Measurements from ENCODE around the gene CEP97.
A peak's percentile ranks its signal among the peaks of the same experiment; 100 is the strongest.
"Not testable (repeated sequence)": the region's sequence is repeated elsewhere in the genome, so short reads cannot be mapped to it uniquely, and the experiment has no call there.

CEP97 gene

DNA sequence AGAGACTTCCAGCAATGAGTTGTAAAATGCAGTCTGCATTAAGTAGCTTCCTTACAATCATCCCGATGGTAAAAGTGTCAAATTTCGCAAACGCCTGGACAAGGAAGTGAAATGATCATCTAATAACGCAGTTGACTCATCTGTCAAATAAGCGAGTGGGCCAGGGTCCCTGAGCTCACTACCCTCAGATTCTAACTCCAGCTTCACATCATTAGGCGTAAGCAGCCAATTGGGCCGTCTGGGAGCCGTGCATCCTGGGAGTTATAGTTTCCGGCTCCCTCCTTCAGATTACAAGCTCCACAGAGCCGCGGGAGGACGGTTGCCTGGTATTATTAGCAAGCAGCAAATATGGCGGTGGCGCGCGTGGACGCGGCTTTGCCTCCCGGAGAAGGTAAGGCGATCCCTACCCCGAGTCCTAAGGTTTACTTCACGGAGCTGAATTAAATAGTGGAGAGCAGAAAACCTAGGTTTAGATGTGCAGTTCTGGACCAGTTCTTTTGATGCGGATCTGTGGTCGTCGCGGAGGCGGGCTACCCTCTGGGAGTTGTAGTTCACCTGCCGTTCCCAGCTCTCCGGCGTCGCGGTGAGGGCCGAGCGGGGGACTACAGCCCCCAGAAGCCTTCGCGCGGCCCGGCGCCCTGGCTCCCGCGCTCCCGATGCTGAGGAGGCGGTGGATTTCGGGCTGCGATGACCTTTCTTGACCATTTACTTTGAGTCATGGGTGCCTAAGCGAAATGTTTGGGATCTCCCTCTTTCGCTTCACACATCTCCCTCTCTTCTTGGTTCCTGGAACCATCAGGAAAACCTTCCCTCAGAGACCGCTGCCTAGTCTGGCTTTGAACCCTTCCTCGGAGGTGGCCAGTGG, at the start of gene CEP97:
Gene CEP97, plus strand, starts transcription at position 286 of the 865 bp plus-strand sequence. Its CDS starts 63 bp downstream, at position 349.
- TF ChIP-seq, protein P1, sequence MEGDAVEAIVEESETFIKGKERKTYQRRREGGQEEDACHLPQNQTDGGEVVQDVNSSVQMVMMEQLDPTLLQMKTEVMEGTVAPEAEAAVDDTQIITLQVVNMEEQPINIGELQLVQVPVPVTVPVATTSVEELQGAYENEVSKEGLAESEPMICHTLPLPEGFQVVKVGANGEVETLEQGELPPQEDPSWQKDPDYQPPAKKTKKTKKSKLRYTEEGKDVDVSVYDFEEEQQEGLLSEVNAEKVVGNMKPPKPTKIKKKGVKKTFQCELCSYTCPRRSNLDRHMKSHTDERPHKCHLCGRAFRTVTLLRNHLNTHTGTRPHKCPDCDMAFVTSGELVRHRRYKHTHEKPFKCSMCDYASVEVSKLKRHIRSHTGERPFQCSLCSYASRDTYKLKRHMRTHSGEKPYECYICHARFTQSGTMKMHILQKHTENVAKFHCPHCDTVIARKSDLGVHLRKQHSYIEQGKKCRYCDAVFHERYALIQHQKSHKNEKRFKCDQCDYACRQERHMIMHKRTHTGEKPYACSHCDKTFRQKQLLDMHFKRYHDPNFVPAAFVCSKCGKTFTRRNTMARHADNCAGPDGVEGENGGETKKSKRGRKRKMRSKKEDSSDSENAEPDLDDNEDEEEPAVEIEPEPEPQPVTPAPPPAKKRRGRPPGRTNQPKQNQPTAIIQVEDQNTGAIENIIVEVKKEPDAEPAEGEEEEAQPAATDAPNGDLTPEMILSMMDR (conservative IDR thresholded peaks at IDR 0.05): no peak
- H3K27ac ChIP-seq: peak within 1 kb of the TSS; percentile 60

DNA sequence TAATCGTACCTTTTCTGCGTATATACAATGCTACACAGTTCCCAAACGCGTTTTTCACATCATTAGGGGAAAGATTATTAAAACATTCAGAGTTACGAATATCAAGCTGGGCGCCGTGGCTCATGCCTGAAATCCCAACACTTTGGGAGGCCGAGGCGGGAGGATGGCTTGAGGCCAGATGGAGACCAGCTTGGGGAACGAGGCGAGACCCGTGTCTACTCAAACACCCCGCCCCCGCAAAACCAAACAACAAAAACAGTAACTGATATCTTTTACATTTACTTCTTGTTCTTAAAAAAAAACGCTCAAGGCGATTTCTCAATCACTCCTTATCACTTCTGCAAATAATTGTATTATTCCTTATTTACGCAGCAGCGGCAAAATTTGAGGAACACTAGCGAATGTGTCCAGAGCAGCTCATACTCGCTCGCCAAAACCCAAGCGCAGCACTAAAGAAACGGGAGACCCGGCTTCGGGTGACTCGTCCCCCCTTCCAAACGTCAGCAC, 48.7 kb upstream of the CEP97 start:
- TF ChIP-seq, protein P1 (conservative IDR thresholded peaks at IDR 0.05): no peak
- H3K27ac ChIP-seq: peak overlapping the region; percentile 94

- H3K27ac ChIP-seq: peak overlapping the region; percentile 94
Measured at GRCh38 chr3:101676216-101676764, 48.1 kb upstream of the CEP97 start.

GRCh38 chr3:101676765-101677435, 47.5 kb upstream of the CEP97 start, which contains the start of gene ZBTB11:
TSS of gene ZBTB11 (minus strand) at chr3:101677132. CDS start at chr3:101676914, 218 bp downstream.
- H3K27ac ChIP-seq: peak within 1 kb of the TSS; percentile 94
- TF ChIP-seq, protein P1 (conservative IDR thresholded peaks at IDR 0.05): peak; percentile 68

More at GRCh38 chr3:101676216-101676764, 48.1 kb upstream of the CEP97 start:
- TF ChIP-seq, protein P1 (conservative IDR thresholded peaks at IDR 0.05): 0 out of 2 replicates have a peak, but pooled peaks have one; percentile 6

GRCh38 chr3:101677436-101678286, 46.8 kb upstream of the CEP97 start:
- peak overlapping the region; percentile 94 for H3K27ac ChIP-seq
- TF ChIP-seq, protein P1 (conservative IDR thresholded peaks at IDR 0.05): peak; percentile 18; the same call in 1 of the 2 replicates

DNA sequence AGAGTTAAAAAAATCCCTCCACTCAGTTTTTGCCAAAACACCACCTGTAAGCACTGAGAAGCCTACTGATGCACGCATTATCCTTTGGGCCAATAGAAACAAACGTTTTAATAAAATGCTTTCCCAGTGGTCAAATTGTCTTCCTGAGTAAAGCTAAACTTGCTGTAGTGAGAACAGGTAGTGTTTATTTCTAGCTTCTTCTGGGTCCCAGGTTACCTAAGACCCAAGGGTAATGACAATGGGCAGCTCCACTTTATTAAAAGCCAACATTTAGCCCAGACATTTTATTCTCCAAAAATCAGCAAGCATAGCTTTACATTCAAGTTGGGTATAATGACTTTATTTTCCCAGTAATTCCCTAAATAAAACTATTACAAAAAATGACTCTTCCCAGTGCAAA, 45.6 kb upstream of the CEP97 start:
- H3K27ac ChIP-seq: not testable (repeated sequence)

DNA sequence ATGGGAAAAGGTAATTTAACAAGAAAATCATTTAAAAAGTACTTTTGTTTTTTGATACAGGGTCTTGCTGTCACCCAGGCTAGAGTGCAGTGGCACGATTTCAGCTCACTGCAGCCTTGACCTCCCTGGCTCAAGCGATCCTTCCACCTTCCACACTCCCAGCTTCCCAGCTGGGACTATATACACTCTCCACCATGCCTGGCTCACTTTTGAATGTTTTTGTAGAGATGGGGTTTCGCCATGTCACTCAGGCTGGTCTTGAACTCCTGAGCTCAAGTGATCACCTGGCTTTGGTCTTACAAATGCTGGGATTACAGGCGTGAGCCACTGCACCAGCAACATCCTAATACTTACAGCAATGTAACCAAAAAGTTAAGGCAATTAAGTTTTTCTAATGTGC, 43.9 kb upstream of the CEP97 start:
- TF ChIP-seq, protein P1 (conservative IDR thresholded peaks at IDR 0.05): no peak
- no peak overlapping the region for H3K27ac ChIP-seq
